Measurements from ENCODE around the gene SLC45A1.
"Not testable (repeated sequence)": the region's sequence is repeated elsewhere in the genome, so short reads cannot be mapped to it uniquely, and the experiment has no call there.

The SLC45A1 gene

GRCh38 chr1:8378178-8378577, 60.3 kb downstream of the SLC45A1 start:
- no peak for TF ChIP-seq CTCF (IDR thresholded peaks at IDR 0.05; ENCODE audit: control insufficient read depth, insufficient read depth, low read depth, low read length, missing control alignments)
- no peak overlapping the region for H3K4me3 ChIP-seq (ENCODE audit: control insufficient read depth, low read depth, low read length)
- no peak for DNase-seq (ENCODE audit: low read depth)

- no peak for TF ChIP-seq CTCF (IDR thresholded peaks at IDR 0.05; ENCODE audit: control insufficient read depth, insufficient read depth, low read depth, low read length, missing control alignments)
- no peak overlapping the region for H3K4me3 ChIP-seq (ENCODE audit: control insufficient read depth, low read depth, low read length)
- no peak for DNase-seq (ENCODE audit: low read depth)
Observed at GRCh38 chr1:8378981-8379470, 61.1 kb downstream of the SLC45A1 start.

GRCh38 chr1:8379513-8380186, 61.7 kb downstream of the SLC45A1 start:
- no peak overlapping the region for H3K4me3 ChIP-seq (ENCODE audit: control insufficient read depth, low read depth, low read length)
- no peak for TF ChIP-seq CTCF (IDR thresholded peaks at IDR 0.05; ENCODE audit: control insufficient read depth, insufficient read depth, low read depth, low read length, missing control alignments)
- no peak for DNase-seq (ENCODE audit: low read depth)

DNA sequence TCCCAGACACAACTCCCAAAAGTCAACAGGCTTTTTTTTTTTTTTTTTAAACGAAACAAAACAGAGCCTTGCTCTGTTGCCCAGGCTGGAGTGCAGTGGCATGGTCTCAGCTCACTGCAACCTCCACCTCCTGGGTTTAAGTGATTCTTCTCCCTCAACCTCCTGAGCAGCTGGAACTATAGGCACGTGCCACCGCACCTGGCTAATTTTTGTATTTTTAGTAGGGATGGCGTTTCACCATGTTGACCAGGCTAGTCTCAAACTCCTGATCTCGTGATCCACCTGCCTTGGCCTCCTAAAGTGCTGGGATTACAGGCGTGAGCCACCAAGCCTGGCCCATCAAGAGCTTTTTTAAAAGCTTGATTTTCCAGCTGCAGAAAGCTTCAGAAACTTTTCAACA, 62.4 kb downstream of the SLC45A1 start:
- DNase-seq (ENCODE audit: low read depth); H3K4me3 ChIP-seq (ENCODE audit: control insufficient read depth, low read depth, low read length): not testable (repeated sequence)

DNA sequence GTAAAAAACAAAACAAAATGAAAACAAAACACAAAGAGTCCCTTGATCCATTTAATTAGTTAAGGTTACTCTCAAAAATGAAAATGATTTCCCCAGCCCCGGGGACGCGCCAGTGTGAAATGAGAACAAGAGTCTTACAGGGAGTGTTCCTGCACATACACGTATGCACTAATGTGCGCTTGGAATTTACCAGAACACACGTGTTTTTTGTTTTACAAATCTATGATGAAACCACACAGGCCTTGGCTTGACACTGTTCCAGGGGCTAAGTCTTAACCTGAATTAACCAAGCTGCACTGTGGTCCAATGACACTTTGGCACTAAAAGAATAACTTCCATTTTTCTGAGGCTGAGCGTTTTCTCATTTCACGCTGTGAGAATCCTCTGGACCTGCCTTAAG, 63.7 kb downstream of the SLC45A1 start:
- H3K4me3 ChIP-seq (ENCODE audit: control insufficient read depth, low read depth, low read length) = no peak overlapping the region
- no peak for TF ChIP-seq CTCF (IDR thresholded peaks at IDR 0.05; ENCODE audit: control insufficient read depth, insufficient read depth, low read depth, low read length, missing control alignments)
- no peak for DNase-seq (ENCODE audit: low read depth)

GRCh38 chr1:8382051-8382505, 64.2 kb downstream of the SLC45A1 start:
- no peak for DNase-seq (ENCODE audit: low read depth)
- TF ChIP-seq CTCF (IDR thresholded peaks at IDR 0.05; ENCODE audit: control insufficient read depth, insufficient read depth, low read depth, low read length, missing control alignments) = no peak
- no peak overlapping the region for H3K4me3 ChIP-seq (ENCODE audit: control insufficient read depth, low read depth, low read length)

- DNase-seq (ENCODE audit: low read depth) = no peak
- no peak overlapping the region for H3K4me3 ChIP-seq (ENCODE audit: control insufficient read depth, low read depth, low read length)
Observed at GRCh38 chr1:8382608-8383505, 64.9 kb downstream of the SLC45A1 start.

More at GRCh38 chr1:8382608-8383505, 64.9 kb downstream of the SLC45A1 start:
- TF ChIP-seq CTCF (IDR thresholded peaks at IDR 0.05; ENCODE audit: control insufficient read depth, insufficient read depth, low read depth, low read length, missing control alignments) = no peak

Data from AG09309 (cell line).